Measurements from ENCODE around the gene TRIM46.

The TRIM46 gene

DNA sequence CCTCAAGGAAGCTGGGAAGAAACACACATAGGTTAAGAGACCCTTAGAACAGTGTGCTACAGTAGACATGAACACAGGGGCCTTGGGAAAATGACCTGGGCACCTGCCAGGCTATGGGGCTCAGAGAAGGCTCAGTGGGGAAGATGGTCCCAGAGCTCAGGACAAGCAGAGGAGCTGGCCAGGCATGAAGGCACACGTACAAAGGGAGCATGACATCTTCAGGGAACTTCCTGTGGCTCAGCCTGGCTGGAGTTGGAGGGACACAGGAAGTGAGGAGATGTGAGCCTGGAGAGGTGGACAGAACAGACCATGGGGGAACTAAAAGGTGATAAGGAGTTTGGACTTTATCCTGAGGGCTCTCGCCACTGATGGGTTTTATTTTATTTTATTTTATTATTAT, 41.8 kb upstream of the TRIM46 start:
- TF ChIP-seq POLR2A (IDR thresholded peaks at IDR 0.05; ENCODE audit: extremely low read depth, insufficient read length) (no peak), MYC (IDR thresholded peaks at IDR 0.05; ENCODE audit: low read depth, low read length) (no peak)
- TF ChIP-seq, protein P1, sequence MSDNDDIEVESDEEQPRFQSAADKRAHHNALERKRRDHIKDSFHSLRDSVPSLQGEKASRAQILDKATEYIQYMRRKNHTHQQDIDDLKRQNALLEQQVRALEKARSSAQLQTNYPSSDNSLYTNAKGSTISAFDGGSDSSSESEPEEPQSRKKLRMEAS (IDR thresholded peaks at IDR 0.05; ENCODE audit: low read depth, low read length), result no peak
- TF ChIP-seq, protein P2, sequence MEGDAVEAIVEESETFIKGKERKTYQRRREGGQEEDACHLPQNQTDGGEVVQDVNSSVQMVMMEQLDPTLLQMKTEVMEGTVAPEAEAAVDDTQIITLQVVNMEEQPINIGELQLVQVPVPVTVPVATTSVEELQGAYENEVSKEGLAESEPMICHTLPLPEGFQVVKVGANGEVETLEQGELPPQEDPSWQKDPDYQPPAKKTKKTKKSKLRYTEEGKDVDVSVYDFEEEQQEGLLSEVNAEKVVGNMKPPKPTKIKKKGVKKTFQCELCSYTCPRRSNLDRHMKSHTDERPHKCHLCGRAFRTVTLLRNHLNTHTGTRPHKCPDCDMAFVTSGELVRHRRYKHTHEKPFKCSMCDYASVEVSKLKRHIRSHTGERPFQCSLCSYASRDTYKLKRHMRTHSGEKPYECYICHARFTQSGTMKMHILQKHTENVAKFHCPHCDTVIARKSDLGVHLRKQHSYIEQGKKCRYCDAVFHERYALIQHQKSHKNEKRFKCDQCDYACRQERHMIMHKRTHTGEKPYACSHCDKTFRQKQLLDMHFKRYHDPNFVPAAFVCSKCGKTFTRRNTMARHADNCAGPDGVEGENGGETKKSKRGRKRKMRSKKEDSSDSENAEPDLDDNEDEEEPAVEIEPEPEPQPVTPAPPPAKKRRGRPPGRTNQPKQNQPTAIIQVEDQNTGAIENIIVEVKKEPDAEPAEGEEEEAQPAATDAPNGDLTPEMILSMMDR (IDR thresholded peaks at IDR 0.05; ENCODE audit: low read depth, low read length), result no peak
- no peak for DNase-seq (ENCODE audit: low read depth)
- H3K4me3 ChIP-seq (ENCODE audit: low read depth, low read length), result no peak overlapping the region

DNA sequence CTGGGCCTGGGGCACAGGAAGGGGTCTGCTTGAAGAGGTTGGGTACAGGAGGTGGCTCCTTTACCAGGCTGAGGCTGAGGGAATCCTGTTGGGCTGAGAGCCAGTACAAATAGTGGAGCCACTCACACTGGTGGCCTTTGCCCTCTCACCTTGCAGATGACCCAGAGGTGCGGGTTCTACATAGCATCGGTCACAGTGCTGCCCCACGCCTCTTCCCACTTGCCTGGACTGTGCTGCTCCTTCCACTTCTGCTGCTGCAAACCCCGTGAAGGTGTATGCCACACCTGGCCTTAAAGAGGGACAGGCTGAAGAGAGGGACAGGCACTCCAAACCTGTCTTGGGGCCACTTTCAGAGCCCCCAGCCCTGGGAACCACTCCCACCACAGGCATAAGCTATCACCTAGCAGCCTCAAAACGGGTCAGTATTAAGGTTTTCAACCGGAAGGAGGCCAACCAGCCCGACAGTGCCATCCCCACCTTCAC, 39.8 kb upstream of the TRIM46 start:
- TF ChIP-seq, protein P2 (IDR thresholded peaks at IDR 0.05; ENCODE audit: low read depth, low read length), result no peak
- TF ChIP-seq MYC (IDR thresholded peaks at IDR 0.05; ENCODE audit: low read depth, low read length) (no peak), POLR2A (IDR thresholded peaks at IDR 0.05; ENCODE audit: extremely low read depth, insufficient read length) (no peak)
- TF ChIP-seq, protein P1 (IDR thresholded peaks at IDR 0.05; ENCODE audit: low read depth, low read length), result no peak
- DNase-seq (ENCODE audit: low read depth), result no peak
- no peak overlapping the region for H3K4me3 ChIP-seq (ENCODE audit: low read depth, low read length)

DNA sequence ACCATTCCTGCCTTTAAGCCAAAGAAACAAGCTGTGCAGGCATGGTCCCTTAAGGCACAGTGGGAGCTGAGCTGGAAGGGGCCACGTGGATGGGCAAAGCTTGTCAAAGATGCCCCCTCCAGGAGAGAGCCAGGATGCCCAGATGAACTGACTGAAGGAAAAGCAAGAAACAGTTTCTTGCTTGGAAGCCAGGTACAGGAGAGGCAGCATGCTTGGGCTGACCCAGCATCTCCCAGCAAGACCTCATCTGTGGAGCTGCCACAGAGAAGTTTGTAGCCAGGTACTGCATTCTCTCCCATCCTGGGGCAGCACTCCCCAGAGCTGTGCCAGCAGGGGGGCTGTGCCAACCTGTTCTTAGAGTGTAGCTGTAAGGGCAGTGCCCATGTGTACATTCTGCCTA, 39.3 kb upstream of the TRIM46 start:
- TF ChIP-seq, protein P1 (IDR thresholded peaks at IDR 0.05; ENCODE audit: low read depth, low read length), result no peak
- TF ChIP-seq MYC (IDR thresholded peaks at IDR 0.05; ENCODE audit: low read depth, low read length) (no peak), POLR2A (IDR thresholded peaks at IDR 0.05; ENCODE audit: extremely low read depth, insufficient read length) (no peak)
- TF ChIP-seq, protein P2 (IDR thresholded peaks at IDR 0.05; ENCODE audit: low read depth, low read length), result no peak
- peak overlapping the region; percentile 85 for H3K4me3 ChIP-seq (ENCODE audit: low read depth, low read length)
- DNase-seq (ENCODE audit: low read depth), result no peak

DNA sequence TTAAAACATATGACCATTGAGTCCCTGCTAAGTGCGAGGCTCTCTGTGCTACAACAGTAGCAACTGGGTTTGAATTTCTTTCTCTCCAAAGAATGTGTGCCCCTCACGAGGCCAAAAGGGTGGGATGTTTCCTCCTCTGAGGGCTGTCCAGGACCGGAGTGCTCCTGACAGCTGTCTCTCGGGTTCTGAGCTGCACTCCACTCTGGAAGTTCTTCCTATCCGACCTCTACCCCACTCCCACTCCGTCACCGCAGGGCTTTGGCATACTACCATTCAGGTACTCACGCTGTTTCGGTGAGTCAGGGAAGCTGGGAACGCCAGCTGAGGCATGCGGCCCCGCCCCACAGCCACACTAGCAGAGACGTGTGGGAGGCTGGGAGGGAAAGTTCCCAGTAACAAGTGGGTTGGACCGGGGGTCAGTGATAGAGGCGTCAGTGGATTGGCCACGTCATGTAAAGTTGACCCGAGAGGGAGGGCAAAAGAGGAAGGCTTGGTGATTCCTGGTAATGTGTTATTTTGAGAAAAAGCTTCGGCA, 38.7 kb upstream of the TRIM46 start:
- TF ChIP-seq MYC (IDR thresholded peaks at IDR 0.05; ENCODE audit: low read depth, low read length), result peak; percentile 20; the same call in 1 of the 2 replicates
- TF ChIP-seq, protein P1 (IDR thresholded peaks at IDR 0.05; ENCODE audit: low read depth, low read length), result no peak
- TF ChIP-seq, protein P2 (IDR thresholded peaks at IDR 0.05; ENCODE audit: low read depth, low read length), result no peak
- no peak for TF ChIP-seq POLR2A (IDR thresholded peaks at IDR 0.05; ENCODE audit: extremely low read depth, insufficient read length)
- DNase-seq (ENCODE audit: low read depth), result peak; percentile 82
- peak overlapping the region; percentile 85 for H3K4me3 ChIP-seq (ENCODE audit: low read depth, low read length)

DNA sequence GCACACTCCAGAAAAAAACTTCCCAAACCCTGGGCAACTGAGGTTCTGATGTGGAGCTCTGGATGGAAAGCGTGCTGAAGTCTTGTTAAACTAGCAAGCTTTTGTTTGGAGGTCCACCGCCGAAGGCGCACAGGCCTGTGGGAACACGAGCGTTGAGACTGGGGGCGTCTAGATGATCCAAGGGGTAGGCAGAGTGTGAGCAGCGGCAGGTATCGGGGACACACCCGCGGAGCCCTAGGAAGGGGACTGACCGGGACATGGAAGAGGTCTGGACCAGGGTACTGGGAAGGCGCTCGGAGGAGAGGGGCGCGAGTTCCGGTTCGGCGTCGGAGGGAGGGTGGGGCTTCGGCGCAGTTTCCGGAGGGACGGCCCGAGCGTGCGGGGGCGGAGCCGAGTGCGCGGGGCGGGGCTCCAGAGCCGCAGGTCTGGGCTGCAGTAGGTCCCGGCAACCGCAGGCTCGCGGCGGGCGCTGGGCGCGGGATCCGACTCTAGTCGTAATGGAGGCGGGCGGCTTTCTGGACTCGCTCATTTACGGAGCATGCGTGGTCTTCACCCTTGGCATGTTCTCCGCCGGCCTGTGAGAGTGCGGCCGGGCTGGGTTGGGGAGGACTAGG, 38.1 kb upstream of the TRIM46 start, which contains the start of gene SLC50A1:
Gene SLC50A1 (plus strand): TSS at position 438 of the 614 bp plus-strand sequence. CDS start 60 bp downstream, at position 498.
- peak within 1 kb of the TSS; percentile 85 for H3K4me3 ChIP-seq (ENCODE audit: low read depth, low read length)
- TF ChIP-seq, protein P1 (IDR thresholded peaks at IDR 0.05; ENCODE audit: low read depth, low read length), result peak; percentile 29; the same call in 1 of the 2 replicates
- TF ChIP-seq MYC (IDR thresholded peaks at IDR 0.05; ENCODE audit: low read depth, low read length) (no peak; the same call in none of the 2 replicates), POLR2A (IDR thresholded peaks at IDR 0.05; ENCODE audit: extremely low read depth, insufficient read length) (peak; percentile 95)
- TF ChIP-seq, protein P2 (IDR thresholded peaks at IDR 0.05; ENCODE audit: low read depth, low read length), result no peak
- peak; percentile 95 for DNase-seq (ENCODE audit: low read depth)

Data from NB4 (cell line).